Stimulated activated CD4-positive, alpha-beta T cell treated with anti-CD3 and anti-CD28 coated beads, Interleukin-1b, Interleukin-23, amount 100 ng/mL, for 48 hours (primary cell): ENCODE data around the gene EFNB3.

Source experiments
- DNase-seq: peaks from one replicate; pipeline ENCODE4 v3.0.0-alpha.2; 2020

Gene EFNB3

DNA sequence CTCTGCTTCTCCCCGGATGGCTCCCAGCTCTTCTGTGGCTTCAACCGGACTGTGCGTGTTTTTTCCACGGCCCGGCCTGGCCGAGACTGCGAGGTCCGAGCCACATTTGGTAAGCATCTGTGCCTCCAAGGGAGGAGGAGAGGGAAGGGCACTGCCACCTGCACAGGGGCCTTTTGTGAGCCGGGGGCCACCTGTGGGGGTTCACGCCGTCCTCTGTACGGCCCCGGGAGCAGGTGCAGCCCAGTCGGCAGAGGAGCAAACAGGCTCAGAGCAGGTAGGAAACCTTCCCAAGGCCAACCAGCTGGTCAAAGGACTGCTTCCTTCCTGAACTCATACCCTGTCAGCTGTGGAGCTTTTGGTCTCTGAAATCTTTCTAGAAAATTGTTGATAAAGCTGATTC, 3.3 kb upstream of the EFNB3 start:
- DNase-seq = no peak

DNA sequence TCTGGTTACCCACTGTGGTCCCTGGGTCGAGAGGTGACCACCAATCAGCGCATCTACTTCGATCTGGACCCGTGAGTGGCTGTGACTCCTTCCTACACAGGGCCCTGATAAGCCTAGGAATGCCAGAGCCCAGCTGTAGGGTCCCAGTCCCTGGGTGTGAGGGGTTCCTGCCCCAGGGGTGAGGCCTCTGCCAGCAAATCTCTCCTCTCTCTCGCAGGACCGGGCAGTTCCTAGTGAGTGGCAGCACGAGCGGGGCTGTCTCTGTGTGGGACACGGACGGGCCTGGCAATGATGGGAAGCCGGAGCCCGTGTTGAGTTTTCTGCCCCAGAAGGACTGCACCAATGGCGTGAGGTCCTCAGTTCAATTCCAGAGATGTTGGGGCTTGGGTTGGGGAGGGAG, 2.2 kb upstream of the EFNB3 start:
- no peak for DNase-seq

DNA sequence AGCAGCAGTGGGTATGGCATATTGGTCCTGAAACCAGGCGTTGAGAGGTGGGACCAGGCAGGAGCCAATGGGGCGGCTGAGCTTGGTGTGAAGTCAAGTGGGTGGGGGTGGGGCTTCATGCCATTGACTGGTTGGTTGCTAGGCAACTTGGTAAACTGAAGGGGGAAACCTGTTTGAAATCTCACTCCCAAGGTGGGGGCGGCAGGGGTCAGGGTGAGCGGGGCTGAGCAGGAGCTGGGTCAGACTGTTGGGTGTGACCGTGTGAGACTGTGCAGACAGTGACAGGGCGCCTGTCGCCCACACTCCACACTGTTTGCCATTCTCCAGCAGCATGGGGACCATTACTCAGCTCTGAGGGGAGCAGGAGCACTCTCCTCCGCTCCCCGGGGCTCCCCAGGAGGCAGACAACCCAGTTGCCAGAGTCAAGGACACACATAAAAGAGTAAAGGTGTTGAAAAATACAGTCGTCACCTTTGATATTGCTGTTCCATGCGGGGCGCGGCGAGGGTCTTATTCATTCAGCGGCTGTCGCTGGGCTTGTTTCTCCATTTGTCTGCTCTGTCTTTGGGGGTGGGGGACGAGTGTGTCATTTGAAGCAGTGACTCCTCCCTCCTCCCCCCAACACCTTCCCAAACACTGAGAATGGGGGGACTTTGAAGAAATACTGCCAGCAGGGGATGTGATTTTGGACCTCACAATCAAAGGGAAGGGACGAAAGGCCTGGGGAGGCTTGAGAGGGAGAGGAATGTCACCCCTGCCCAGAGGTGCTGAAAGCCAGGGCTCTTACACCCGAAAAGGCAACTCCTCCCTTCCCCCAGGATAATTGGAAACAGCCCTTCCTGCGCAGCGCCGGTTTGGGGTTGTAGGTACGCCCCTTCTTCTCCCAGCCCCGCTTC, 1.2 kb upstream of the EFNB3 start:
- DNase-seq = no peak

DNA sequence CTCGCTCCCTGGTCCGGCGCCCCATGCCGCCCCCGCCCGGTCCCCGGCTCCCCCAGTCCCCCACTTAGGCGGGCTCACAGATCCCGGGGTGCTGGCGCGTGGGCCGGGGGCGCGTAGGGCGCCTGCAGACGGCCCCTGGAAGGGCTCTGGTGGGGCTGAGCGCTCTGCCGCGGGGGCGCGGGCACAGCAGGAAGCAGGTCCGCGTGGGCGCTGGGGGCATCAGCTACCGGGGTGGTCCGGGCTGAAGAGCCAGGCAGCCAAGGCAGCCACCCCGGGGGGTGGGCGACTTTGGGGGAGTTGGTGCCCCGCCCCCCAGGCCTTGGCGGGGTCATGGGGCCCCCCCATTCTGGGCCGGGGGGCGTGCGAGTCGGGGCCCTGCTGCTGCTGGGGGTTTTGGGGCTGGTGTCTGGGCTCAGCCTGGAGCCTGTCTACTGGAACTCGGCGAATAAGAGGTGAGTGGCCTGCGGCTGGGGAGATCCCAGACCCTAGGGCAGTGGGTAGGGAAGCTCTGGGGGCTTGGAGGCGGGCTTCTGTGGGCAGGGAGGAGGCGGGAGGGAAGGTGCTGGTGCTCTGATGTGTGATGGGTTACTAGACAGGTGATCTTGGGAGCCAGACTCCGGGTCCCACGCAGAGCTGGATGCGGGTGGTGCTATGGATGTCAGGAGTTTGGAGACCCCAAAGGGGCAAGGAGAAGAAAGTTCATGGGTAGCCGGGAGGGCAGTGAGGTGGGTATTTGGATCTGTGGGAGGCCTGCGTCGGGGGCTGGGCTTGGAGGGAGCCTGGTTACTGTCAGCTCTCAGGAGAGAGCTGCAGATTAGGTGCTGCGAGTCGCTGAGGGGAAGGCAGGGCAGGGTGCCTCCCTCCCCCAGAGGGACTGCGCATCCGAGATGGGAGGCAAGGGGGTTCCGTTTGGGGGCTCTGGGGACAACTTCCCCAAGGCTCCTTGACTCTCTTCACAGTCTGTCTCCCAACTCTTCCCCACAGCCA, 560 bp downstream of the EFNB3 start:
- DNase-seq = no peak

DNA sequence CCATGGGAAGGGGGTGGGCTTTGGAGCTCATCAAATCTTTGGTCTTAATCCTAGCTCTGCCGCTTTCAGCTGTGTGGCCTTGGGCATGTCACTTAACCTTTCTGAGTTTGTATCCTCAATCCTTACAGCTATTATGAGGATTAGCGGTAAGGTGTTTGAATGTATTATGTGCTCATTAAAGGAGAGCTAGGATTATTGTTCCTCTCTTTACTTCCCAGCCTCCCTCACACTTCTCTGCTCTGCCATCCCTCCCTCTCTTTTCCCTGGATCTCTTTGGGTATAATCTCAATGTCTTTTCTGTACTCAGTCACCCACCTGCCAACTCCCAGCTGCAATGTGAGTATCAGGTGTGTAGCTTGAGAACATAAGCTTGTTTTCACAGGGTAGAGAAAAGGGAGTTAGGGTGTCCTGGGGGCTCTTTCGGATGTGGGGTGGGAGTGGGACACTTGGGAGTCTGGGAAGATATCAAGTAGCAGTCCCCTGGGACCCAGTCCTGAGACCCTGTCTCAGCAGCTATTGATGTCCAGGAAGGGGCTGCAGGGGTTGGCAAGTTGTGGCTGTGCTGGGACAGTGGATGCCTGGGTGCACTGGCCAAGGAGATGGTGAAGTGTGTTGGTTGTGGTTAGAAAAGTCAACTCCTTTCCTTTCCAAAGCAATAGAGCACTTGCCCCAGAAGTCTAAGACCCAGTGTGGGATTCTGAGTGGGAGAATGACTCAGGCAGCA, 1.8 kb downstream of the EFNB3 start:
- DNase-seq = no peak

DNA sequence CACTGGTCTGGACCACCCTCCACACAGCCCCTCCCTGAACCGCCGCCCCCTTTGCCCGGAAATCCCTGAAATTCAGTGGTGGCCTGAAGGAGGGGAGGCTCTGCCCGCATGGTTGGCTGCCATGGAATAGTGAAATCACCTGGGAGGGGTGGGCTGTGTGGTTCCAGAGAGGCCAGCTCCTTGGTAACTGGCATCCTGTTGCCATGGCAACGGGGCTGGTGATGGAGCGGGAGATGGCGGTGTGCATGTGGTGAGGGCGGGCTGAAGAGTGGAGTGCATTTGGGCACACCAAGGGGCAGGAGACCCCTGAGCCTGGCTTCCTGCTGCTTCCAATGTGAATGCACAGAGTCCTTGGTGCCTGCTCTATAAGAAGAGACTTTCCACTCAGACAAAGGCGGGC, 2.4 kb downstream of the EFNB3 start:
- no peak for DNase-seq

DNA sequence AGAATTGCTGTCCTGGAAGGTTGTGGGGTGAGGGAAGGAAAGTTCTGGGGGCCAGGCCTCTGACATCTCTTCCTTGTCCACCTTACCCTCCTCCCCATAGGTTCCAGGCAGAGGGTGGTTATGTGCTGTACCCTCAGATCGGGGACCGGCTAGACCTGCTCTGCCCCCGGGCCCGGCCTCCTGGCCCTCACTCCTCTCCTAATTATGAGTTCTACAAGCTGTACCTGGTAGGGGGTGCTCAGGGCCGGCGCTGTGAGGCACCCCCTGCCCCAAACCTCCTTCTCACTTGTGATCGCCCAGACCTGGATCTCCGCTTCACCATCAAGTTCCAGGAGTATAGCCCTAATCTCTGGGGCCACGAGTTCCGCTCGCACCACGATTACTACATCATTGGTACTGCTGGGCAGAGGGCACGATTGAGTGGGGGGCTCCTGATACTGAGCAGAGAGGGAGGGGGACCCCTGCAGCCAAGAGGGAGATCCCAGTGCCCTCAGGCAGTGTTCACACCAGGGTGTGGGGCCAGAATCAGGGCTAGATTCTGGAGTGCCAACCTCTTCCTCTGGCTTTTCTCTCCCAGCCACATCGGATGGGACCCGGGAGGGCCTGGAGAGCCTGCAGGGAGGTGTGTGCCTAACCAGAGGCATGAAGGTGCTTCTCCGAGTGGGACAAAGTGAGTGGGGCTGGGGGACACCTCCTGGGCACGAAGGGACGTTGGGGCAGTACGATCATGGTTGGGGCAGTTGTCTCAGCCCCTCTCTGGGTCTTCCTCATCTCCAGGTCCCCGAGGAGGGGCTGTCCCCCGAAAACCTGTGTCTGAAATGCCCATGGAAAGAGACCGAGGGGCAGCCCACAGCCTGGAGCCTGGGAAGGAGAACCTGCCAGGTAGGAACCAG, 3.1 kb downstream of the EFNB3 start:
- no peak for DNase-seq

DNA sequence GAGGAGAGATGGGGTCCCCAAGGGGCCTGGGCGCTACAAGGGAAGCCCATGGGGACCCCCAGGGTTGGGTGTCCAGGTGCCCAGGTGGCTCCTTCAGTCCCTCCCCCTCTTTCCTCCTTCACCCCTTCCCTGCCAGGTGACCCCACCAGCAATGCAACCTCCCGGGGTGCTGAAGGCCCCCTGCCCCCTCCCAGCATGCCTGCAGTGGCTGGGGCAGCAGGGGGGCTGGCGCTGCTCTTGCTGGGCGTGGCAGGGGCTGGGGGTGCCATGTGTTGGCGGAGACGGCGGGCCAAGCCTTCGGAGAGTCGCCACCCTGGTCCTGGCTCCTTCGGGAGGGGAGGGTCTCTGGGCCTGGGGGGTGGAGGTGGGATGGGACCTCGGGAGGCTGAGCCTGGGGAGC, 4.0 kb downstream of the EFNB3 start:
- DNase-seq = no peak

DNA sequence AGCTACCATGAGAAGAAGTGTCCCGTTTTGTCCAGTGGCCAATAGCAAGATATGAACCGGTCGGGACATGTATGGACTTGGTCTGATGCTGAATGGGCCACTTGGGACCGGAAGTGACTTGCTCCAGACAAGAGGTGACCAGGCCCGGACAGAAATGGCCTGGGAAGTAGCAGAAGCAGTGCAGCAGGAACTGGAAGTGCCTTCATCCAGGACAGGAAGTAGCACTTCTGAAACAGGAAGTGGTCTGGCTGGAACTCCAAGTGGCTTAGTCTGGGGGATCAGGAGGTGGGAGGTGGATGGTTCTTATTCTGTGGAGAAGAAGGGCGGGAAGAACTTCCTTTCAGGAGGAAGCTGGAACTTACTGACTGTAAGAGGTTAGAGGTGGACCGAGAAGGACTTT, 5.3 kb downstream of the EFNB3 start:
- DNase-seq = no peak

DNA sequence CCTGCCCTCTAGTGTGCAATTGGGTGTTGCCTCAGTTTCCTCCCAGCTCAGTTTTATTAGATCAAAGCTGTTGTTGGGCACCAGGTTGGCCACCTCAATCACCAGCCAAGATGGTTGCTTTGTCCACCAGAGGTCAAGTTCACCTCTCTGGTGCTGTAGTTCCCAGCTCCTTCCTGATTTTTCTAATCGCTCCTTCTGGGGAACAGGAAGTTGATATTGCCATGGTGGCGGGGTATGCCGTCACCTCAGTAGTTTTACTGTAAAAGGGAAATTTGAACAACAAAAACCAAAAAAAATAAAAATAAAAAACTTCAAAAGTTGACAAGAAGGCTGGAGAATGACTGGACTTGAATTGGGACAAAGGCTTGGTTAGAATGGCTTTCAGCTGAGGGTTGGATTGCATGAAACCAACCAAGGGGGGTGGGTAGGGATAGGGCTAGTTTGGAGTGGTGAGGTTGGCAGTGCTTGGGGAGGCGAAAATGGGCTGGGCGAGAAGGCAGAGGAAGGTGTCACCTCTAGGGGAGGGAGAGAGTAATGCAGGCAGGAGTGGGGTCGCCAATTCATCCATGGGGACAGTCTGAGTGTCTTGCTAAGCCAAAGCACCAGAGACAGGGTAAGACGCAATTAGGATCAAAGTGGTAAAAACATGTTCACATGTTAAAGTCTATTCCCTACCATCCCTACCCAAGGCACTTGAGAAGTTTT, 6.2 kb downstream of the EFNB3 start:
- no peak for DNase-seq

DNA sequence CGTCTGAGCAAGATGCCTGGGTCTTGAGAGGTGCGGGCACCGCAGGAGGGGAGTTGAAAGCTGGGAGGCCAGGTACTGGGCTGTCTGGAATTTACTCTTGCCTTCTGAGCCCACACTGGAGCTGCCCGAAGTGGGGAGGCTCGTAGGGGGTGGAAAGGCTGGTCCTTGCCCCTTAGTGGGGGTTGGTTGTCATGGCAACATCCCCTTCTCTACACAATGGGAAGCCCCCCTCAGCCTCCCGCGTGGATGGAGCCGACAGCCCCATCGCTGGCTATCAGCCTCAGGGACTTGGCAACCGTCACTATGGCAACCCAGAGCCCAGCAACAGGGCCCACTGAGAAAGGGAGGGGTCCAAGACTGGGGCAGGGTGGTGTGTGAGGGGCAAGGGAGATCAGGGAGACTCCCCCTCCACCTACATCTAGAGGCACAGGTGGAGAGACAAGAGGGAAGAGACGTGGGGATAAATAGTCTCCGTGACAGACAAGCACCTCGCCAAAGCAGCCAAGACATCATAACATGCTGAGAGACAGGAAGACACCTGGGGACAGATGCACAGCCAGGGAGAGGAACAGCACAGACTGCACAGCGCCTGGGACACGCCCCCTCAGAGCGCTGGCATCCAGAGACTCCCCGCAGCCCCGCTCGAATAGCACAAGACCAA, 7.2 kb downstream of the EFNB3 start:
- no peak for DNase-seq

DNA sequence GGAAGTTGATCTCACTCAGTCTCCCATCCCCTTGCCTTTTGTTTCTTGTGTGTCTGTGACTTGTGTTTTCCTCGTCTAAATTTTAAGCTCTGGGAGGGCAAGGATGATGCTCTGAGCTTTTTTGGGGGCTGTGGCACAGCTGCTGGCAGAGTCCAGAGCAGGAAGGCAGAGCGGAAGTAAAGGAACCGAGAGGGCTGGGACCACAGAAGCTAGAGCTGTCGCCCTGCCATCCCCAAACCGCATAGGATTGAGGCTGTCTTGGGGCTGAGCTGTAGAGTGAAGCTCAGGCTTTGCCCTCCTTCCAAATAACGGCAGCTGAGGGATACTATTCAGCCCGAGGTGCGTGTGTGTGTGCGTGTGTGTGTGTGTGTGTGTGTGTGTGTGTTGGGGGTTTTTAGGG, 8.8 kb downstream of the EFNB3 start:
- no peak for DNase-seq

DNA sequence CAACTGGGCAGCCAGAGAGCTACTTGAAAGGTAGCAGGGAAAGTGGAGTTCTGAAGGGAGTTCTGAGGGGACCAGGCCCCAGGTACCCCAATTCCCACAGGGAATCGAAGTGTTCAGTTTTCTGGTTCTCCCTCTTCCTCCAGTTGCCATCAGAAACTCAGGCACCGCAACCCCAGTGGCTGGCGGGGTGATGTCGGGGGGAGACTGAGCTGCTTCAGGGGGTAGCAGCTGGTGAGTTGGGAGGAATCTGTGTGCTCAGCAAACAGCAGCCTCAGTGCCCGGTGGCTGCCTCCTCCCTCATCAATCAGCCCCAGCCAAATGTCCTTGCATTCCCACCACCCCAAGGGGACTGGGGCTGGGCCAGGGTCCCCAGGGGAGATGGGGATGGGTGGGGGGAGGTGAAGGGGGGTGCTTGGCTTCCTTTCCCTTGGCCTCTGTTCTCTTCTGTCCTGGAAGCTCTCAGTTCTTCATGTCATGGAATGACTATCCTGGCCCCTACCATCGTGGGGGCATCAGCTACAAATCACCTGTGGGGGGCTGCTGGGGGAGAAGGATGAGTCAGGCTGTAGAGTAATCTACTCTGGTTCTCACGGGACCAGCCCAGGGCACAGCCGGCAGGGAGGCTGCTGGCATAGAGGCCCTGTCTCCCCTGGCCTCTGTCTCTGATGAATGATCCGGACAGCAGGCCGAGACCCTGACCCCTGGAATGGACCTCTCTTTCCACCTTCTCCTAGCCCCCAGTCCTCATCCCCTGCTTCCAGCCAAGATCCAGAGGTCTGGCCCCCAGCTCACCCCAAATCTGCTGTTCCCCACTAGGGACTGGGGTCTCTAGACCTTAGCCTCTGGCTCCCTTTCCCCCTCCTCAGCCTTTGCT, 10.0 kb downstream of the EFNB3 start:
- no peak for DNase-seq

DNA sequence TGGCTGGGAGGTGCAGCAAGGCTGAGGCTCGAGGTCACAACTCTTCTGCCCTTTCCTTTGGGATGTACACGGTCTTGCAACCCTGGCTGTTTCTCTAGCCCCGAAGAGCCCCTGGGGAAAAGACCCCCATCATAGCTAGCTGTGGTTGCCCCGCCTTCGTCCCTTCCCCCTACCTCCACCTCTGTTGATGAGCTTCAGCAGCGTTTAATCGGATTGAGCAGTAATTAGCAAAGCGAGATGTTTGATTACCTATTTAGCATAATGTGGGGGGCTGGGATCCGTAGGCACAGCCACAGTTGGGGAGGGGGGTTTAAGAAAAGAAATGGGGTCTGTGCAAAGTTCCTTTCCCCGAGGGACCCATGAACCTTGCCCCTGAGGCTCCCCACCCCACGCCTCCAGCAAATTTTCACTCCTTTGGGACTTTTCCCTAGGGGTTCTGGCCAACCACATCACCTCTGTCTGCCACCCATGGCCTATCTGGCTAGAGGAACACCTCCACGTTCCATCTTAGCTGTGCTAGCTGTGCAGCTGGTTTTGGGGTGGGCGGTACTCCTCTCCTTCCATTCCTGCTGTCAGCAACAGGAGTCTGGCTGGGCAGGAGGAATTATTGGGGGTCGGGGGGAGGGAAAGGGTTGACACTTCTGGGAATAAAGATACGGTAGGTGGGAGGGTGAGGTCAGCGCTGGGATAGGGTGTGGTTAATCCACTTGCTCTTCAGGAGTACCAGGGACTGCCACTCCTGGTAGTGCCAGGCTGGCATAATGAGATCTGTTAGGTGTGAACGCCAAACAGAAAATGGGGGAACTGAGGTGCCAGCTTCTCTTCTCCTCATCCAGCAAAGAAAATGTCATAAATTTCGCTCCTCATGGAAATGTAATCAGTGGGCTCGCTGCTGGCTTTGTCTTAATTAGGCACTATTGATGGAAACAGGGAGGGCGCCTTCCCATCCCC, 11.2 kb downstream of the EFNB3 start:
- no peak for DNase-seq

DNA sequence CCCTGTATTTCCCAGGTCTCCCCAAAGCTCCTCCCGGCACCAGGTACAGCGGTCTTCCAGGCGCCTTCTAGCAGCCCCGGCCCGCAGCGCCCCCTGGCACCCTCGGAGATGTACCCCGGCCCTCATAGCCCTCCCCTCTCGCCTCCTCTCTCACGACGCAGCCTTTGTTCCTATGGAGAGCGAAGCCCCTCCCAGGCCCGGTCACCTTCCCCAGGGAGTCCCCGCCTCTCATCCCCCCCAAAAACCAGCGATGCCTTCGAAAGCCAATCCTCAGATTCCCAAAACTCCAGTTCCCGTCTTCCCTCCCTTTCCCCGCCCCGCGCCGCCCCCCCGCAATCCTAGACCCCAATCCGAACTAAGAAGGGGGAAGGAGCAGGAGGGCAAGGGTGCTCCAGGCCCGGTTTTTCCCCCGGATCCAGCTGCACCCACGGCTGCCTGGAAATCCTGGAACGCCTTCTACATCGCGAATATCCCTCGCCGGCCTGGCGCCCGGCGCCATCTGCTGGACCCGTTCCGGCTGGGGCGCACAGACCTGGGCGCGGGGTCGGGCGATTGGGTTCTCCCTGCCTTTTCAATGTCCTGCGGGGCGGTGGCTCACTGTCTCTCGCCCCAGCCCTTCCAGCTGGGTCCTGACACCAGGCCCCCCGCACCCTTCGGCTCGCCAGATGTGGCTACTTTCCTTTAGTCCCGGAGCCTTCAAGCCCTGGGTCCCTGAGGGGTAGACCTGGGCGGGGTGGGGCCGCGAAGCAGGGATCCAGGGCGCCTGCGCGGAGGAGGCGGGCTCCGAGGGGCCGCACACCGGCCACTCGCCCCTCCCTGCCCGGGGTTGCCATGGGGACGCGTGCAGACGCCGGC, 12.1 kb downstream of the EFNB3 start, which contains the start of gene DNAH2:
TSS of gene DNAH2 (plus strand) at position 844 of the 855 bp plus-strand sequence. CDS start 1,991 bp downstream, outside the sequence.
- DNase-seq = peak; percentile 31

DNA sequence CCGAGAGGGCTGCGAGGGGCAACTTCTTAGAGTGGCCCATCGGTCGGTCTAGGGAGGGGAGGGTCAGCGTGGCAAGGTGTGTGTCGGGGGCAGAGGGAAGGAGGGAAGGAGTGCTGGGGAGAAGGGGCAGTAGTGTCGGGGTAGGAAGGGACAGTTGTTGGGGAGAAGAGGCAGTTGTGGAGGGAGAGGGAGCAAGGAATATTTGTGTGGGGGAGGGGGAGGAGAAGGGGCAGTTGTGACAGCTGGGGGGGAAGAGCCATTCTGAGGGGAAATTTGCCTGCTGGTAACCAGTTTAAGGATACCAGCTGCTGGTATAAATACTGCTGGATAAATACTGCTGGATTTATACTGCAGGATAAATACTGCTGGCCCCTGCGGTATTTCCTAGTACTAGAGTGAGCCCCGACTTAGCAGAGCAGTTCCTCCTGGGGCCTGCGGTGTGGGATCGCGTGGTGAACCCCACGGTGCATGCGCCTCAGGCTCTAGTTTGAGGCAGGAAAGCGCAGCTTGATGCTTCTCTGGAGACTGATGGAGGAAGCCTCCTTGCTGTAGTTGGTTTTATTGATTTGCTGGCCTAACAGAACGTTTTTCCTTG, 12.9 kb downstream of the EFNB3 start:
- DNase-seq = no peak

DNA sequence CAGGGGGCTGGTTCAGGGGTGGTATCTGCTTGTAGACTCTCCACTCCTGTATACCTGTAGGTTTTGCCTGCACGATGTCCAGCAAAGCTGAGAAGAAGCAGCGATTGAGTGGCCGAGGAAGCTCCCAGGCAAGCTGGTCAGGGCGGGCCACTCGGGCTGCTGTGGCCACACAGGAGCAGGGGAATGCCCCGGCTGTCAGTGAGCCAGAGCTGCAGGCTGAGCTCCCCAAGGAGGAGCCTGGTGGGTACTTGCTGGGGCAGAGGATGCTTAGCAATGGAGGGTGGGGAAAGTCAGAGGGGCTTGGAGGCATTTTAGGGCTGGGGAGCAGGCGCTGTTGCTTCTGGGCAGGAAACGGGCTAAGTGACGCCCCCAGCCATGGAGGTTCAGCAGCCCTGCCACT, 14.7 kb downstream of the EFNB3 start:
- no peak for DNase-seq
